Measurements from ENCODE around the gene PKP2.

DNA sequence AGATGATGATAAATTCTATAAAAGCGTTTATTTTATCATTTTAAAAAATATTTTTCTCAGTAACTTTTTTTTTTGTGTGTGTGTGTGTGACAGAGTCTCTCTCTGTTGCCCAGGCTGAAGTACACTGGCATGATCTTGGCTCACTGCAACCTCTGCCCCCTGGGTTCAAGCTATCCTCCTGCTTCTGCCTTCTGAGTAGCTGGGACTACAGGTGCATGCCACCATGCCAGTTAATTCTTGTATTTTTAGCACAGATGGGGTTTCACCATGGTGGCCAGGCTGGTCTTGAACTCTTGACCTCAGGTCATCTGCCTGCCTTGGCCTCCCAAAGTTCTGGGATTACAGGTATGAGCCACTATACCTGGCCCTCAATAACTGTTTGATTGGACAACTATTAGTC, 37.2 kb downstream of the PKP2 start:
- TF ChIP-seq, protein P1, sequence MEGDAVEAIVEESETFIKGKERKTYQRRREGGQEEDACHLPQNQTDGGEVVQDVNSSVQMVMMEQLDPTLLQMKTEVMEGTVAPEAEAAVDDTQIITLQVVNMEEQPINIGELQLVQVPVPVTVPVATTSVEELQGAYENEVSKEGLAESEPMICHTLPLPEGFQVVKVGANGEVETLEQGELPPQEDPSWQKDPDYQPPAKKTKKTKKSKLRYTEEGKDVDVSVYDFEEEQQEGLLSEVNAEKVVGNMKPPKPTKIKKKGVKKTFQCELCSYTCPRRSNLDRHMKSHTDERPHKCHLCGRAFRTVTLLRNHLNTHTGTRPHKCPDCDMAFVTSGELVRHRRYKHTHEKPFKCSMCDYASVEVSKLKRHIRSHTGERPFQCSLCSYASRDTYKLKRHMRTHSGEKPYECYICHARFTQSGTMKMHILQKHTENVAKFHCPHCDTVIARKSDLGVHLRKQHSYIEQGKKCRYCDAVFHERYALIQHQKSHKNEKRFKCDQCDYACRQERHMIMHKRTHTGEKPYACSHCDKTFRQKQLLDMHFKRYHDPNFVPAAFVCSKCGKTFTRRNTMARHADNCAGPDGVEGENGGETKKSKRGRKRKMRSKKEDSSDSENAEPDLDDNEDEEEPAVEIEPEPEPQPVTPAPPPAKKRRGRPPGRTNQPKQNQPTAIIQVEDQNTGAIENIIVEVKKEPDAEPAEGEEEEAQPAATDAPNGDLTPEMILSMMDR (IDR thresholded peaks at IDR 0.05; ENCODE audit: low read depth, low read length): no peak
- TF ChIP-seq EZH2phosphoT487 (IDR thresholded peaks at IDR 0.05; ENCODE audit: low read depth): no peak

Measured in OCI-LY3 (cell line).